ENCODE measurements around the gene FAM174C.

Gene FAM174C

DNA sequence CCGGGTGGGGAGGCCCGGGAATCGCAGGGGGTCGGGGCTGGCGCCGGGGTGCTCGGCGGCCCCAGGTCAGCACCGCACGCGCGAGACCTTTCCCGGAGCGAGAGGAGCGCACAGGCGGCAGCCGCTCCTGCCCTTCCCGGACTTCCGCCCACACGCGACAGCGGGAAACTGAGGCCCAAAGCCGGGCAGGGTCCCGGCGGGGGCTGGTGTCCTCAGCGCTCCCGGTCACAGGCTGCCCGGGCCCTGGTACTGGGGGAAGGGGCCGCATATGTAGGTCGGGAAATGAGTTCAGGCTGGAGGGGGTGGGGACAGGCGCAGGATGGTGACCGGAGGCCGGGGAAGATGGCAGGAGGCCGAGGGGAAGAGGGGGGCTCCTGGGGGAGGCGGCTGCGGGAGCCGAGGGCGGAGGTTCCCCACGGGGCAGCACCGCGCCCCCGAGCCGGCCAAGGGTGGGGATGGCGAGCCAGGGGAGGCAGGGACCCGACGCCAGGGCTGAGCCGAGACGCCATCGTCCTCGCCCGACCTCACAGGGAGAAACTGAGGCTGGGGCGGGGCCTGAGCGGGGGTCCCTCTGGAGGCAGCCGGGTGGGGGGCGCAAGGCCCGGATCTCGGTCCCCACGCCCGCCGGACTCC lies 38.2 kb upstream of the FAM174C start:
- Histone ChIP-seq H3K23ac (ENCODE audit: low read length) (no peak overlapping the region), H3K4me1 (ENCODE audit: control insufficient read depth in 1 of 2, insufficient read depth in 2 of 2, low read length in 2 of 2) (peaks cover 7 to 22% of the 10 kb centered on the region in 2 experiments), H3K27me3 (ENCODE audit: insufficient read depth, low read length) (no peaks in the 10 kb centered on the region), H3K79me1 (ENCODE audit: low read length) (peaks cover 13% of the 10 kb centered on the region), H3K14ac (ENCODE audit: low read length) (peak overlapping the region; percentile 47), H3K4ac (ENCODE audit: low read depth, low read length) (peak overlapping the region; percentile 49), H2AFZ (ENCODE audit: insufficient read depth, low read length, poor library complexity) (peak overlapping the region; percentile 48), H3K4me3 (ENCODE audit: low read depth, low read length) (peak overlapping the region; percentile 83), H2BK12ac (ENCODE audit: low read length) (no peak overlapping the region), H4K8ac (ENCODE audit: low read depth, low read length) (peak overlapping the region; percentile 40), H2AK5ac (ENCODE audit: low read length) (no peak overlapping the region), H4K12ac (ENCODE audit: low read depth, low read length) (peak overlapping the region; percentile 0), H4K91ac (ENCODE audit: low read depth, low read length) (peak overlapping the region; percentile 53), H3K9ac (ENCODE audit: low read length) (peak overlapping the region; percentile 77), H2BK120ac (ENCODE audit: insufficient read depth, low read length, poor library complexity) (no peak overlapping the region), H3K4me2 (ENCODE audit: low read length) (peak overlapping the region; percentile 98), H2BK5ac (ENCODE audit: low read depth, low read length, poor library complexity) (no peak overlapping the region), H3K79me2 (ENCODE audit: control insufficient read depth, insufficient read depth, low read length, poor library complexity) (peaks cover 6% of the 10 kb centered on the region), H3K18ac (ENCODE audit: low read length) (peak overlapping the region; percentile 55), H3K9me3 (ENCODE audit: insufficient read depth, low read depth, low read length) (peaks cover 3% of the 10 kb centered on the region), H3K27ac (ENCODE audit: low read depth, low read length) (no peak overlapping the region), H3K36me3 (ENCODE audit: control insufficient read depth in 1 of 2, insufficient read depth in 2 of 2, low read length in 2 of 2) (peaks cover 30 to 31% of the 10 kb centered on the region in 2 experiments)
- WGBS (ENCODE audit: extremely low coverage, insufficient coverage, insufficient read length): no CpG with 5 or more reads among the region's 60 CpGs
- DNase-seq: no peak

DNA sequence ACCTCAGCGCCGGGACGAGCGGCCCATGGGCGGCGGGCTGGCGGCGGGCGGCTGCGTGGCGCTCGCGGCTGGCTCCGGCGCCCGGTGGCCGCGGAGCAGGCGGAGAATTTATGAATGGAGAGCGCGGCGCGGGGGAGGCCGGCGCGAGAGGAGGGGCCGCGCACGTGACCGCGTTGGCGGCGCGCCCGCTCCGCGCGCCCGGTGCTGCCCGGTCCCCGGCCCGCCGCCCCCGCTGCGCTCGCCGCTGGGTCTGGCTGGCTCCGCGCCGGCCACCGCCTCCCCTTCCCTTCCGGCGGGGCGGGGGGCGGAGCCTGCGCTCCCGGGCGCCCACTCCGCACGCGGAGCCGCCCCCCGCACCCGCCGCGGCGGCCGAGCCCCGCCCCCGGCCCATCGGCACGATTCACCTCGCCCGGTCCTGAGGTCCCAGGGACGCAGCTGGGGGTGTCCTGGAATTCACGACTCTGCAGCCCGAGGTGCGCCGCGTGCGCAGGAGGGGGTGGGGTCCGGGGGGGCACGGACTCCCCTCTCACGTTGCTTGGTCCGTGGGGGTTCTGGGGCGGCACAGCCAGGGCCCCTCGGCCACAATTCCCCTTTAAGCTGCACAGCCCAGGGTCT lies 37.5 kb upstream of the FAM174C start, which contains the start of gene CBARP:
CBARP (minus strand) TSS at position 252 of the 615 bp plus-strand sequence. CDS start 1,905 bp downstream, outside the sequence.
- DNase-seq: no peak
- Histone ChIP-seq H3K23ac (ENCODE audit: low read length) (no peak within 1 kb of the TSS), H4K8ac (ENCODE audit: low read depth, low read length) (peak within 1 kb of the TSS; percentile 40), H4K12ac (ENCODE audit: low read depth, low read length) (peak within 1 kb of the TSS; percentile 20), H3K18ac (ENCODE audit: low read length) (peak within 1 kb of the TSS; percentile 55), H2AK5ac (ENCODE audit: low read length) (peak within 1 kb of the TSS; percentile 7), H3K4me2 (ENCODE audit: low read length) (peak within 1 kb of the TSS; percentile 98), H3K79me2 (ENCODE audit: control insufficient read depth, insufficient read depth, low read length, poor library complexity) (peaks cover 8% of the 10 kb centered on the region), H3K4ac (ENCODE audit: low read depth, low read length) (peak within 1 kb of the TSS; percentile 49), H3K4me1 (ENCODE audit: control insufficient read depth in 1 of 2, insufficient read depth in 2 of 2, low read length in 2 of 2) (peaks cover 11 to 22% of the 10 kb centered on the region in 2 experiments), H3K36me3 (ENCODE audit: control insufficient read depth in 1 of 2, insufficient read depth in 2 of 2, low read length in 2 of 2) (peaks cover 29% of the 10 kb centered on the region in 2 experiments), H3K9me3 (ENCODE audit: insufficient read depth, low read depth, low read length) (peaks cover 3% of the 10 kb centered on the region), H2AFZ (ENCODE audit: insufficient read depth, low read length, poor library complexity) (peak within 1 kb of the TSS; percentile 48), H3K79me1 (ENCODE audit: low read length) (peaks cover 13% of the 10 kb centered on the region), H3K27me3 (ENCODE audit: insufficient read depth, low read length) (no peaks in the 10 kb centered on the region), H3K14ac (ENCODE audit: low read length) (peak within 1 kb of the TSS; percentile 47), H3K4me3 (ENCODE audit: low read depth, low read length) (peak within 1 kb of the TSS; percentile 83), H2BK120ac (ENCODE audit: insufficient read depth, low read length, poor library complexity) (no peak within 1 kb of the TSS), H2BK5ac (ENCODE audit: low read depth, low read length, poor library complexity) (no peak within 1 kb of the TSS), H4K91ac (ENCODE audit: low read depth, low read length) (peak within 1 kb of the TSS; percentile 63), H2BK12ac (ENCODE audit: low read length) (peak within 1 kb of the TSS; percentile 27), H3K9ac (ENCODE audit: low read length) (peak within 1 kb of the TSS; percentile 77), H3K27ac (ENCODE audit: low read depth, low read length) (no peak within 1 kb of the TSS)
- no CpG with 5 or more reads among the region's 87 CpGs for WGBS (ENCODE audit: extremely low coverage, insufficient coverage, insufficient read length)

DNA sequence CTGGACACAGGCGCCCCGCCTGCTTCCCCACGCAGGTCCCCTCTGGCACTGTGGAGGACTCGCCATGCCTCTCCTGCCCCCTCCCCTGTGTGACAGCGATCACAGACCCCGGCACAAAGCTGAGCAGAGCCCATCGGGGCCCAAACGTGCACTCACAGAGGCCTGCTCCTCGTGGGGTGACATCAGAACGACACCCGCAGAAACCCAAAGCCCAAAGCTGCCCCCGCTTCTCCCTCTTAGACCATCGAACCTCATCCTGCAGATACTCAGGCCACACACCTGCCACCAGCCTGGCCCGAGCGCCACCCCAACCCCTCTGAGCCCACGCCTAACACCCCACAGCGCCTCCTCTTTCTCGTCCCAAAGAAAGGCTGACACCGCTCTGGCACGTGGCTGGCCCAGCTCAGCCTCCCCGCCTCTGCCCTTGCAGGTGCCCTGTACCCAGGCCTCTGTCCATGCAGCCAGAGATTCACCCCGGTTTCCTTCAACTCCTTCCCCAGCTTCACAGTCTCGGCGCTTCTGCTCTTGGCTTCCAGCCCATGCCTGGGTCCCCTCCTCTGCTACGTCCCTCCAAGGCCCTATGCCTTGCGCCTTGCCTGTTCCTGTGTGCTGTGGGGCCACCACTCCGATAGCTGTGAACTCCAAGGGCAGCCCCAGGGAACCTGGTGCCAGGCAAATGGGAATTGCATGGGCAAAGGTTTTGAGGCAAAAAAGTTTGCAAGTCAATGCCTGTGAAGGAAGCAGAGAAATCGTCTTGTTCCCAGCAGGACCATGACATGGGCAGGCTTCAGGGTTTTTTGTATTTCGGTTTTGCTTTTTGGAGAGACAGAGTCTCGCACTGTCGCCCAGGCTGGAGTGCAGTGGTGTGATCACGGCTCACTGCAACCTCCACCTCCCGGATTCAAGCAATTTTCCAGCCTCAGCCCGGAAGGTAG lies 36.7 kb upstream of the FAM174C start:
- Histone ChIP-seq H3K27ac (ENCODE audit: low read depth, low read length) (no peak overlapping the region), H2BK5ac (ENCODE audit: low read depth, low read length, poor library complexity) (no peak overlapping the region), H3K9me3 (ENCODE audit: insufficient read depth, low read depth, low read length) (peaks cover 3% of the 10 kb centered on the region), H2AFZ (ENCODE audit: insufficient read depth, low read length, poor library complexity) (peak overlapping the region; percentile 17), H3K36me3 (ENCODE audit: control insufficient read depth in 1 of 2, insufficient read depth in 2 of 2, low read length in 2 of 2) (peaks cover 21 to 23% of the 10 kb centered on the region in 2 experiments), H3K9ac (ENCODE audit: low read length) (no peak overlapping the region), H2BK12ac (ENCODE audit: low read length) (peak overlapping the region; percentile 27), H4K8ac (ENCODE audit: low read depth, low read length) (peak overlapping the region; percentile 30), H2AK5ac (ENCODE audit: low read length) (peak overlapping the region; percentile 7), H3K4ac (ENCODE audit: low read depth, low read length) (no peak overlapping the region), H3K14ac (ENCODE audit: low read length) (peak overlapping the region; percentile 24), H2BK120ac (ENCODE audit: insufficient read depth, low read length, poor library complexity) (no peak overlapping the region), H4K91ac (ENCODE audit: low read depth, low read length) (peak overlapping the region; percentile 63), H3K4me3 (ENCODE audit: low read depth, low read length) (peak overlapping the region; percentile 83), H3K23ac (ENCODE audit: low read length) (no peak overlapping the region), H3K18ac (ENCODE audit: low read length) (peak overlapping the region; percentile 34), H3K4me2 (ENCODE audit: low read length) (peak overlapping the region; percentile 98), H3K4me1 (ENCODE audit: control insufficient read depth in 1 of 2, insufficient read depth in 2 of 2, low read length in 2 of 2) (peaks cover 11 to 22% of the 10 kb centered on the region in 2 experiments), H3K79me2 (ENCODE audit: control insufficient read depth, insufficient read depth, low read length, poor library complexity) (peaks cover 8% of the 10 kb centered on the region), H4K12ac (ENCODE audit: low read depth, low read length) (peak overlapping the region; percentile 20), H3K27me3 (ENCODE audit: insufficient read depth, low read length) (no peaks in the 10 kb centered on the region), H3K79me1 (ENCODE audit: low read length) (peaks cover 13% of the 10 kb centered on the region)
- DNase-seq: no peak
- no CpG with 5 or more reads among the region's 34 CpGs for WGBS (ENCODE audit: extremely low coverage, insufficient coverage, insufficient read length)

- no peak for DNase-seq
- Histone ChIP-seq H3K79me2 (ENCODE audit: control insufficient read depth, insufficient read depth, low read length, poor library complexity) (peaks cover 8% of the 10 kb centered on the region), H4K12ac (ENCODE audit: low read depth, low read length) (no peak overlapping the region), H3K4me3 (ENCODE audit: low read depth, low read length) (no peak overlapping the region), H3K27ac (ENCODE audit: low read depth, low read length) (no peak overlapping the region), H3K27me3 (ENCODE audit: insufficient read depth, low read length) (no peaks in the 10 kb centered on the region), H3K14ac (ENCODE audit: low read length) (no peak overlapping the region), H2AK5ac (ENCODE audit: low read length) (peak overlapping the region; percentile 79), H4K91ac (ENCODE audit: low read depth, low read length) (no peak overlapping the region), H2AFZ (ENCODE audit: insufficient read depth, low read length, poor library complexity) (peak overlapping the region; percentile 37), H3K9ac (ENCODE audit: low read length) (no peak overlapping the region), H3K23ac (ENCODE audit: low read length) (no peak overlapping the region), H2BK5ac (ENCODE audit: low read depth, low read length, poor library complexity) (no peak overlapping the region), H3K9me3 (ENCODE audit: insufficient read depth, low read depth, low read length) (peaks cover 3% of the 10 kb centered on the region), H3K79me1 (ENCODE audit: low read length) (peaks cover 13% of the 10 kb centered on the region), H4K8ac (ENCODE audit: low read depth, low read length) (no peak overlapping the region), H2BK12ac (ENCODE audit: low read length) (peak overlapping the region; percentile 47), H3K4ac (ENCODE audit: low read depth, low read length) (no peak overlapping the region), H3K36me3 (ENCODE audit: control insufficient read depth in 1 of 2, insufficient read depth in 2 of 2, low read length in 2 of 2) (peaks cover 17 to 19% of the 10 kb centered on the region in 2 experiments), H3K4me2 (ENCODE audit: low read length) (peak overlapping the region; percentile 83), H2BK120ac (ENCODE audit: insufficient read depth, low read length, poor library complexity) (no peak overlapping the region), H3K18ac (ENCODE audit: low read length) (no peak overlapping the region), H3K4me1 (ENCODE audit: control insufficient read depth in 1 of 2, insufficient read depth in 2 of 2, low read length in 2 of 2) (peaks cover 11 to 22% of the 10 kb centered on the region in 2 experiments)
- WGBS (ENCODE audit: extremely low coverage, insufficient coverage, insufficient read length): no CpG with 5 or more reads among the region's 11 CpGs
Observed at GRCh38 chr19:1239420-1239795, 35.9 kb upstream of the FAM174C start.

Data from trophoblast cell (in vitro differentiated cells and primary cell).